SK-N-SH (cell line): ENCODE measurements around the gene KIF13A. TPM values are rescaled to one million over a fixed set of nuclear protein-coding genes. Genes with fewer than 3 reads are reported as not detected.

Source experiments
- CTCF ChIA-PET: fragments of 300-600, 350-600 bp; formaldehyde crosslinking; extraction: SDS; loops from one replicate; lab custom pipeline; 2021; lab: Yijun Ruan, JAX
- POLR2A ChIA-PET: fragments of 350-600 bp; sonication (Branson Sonifier 250); formaldehyde crosslinking; extraction: SDS; loops from one replicate; lab custom pipeline; 2020; ENCODE audit warnings: antibody characterized with exemption, inconsistent platforms; lab: Yijun Ruan, JAX
- DNase-seq: peaks from one replicate; pipeline ENCODE4 v3.0.0; 2012
- H2AFZ ChIP-seq: fragments of 200-600 bp; sonication (generic); 2 replicates; pipeline ENCODE4 v1.8.1; 2016; ENCODE audit warnings: antibody characterized with exemption, mild to moderate bottlenecking, low read depth
- H3F3A ChIP-seq: fragments of 200-600 bp; sonication (generic); replicated peaks from 2 replicates; pipeline ENCODE3; 2016; ENCODE audit warnings: antibody characterized with exemption, mild to moderate bottlenecking; ENCODE audit not compliant: insufficient read depth
- H3K27ac ChIP-seq, 2 experiments: fragments of 200-500 bp in 1 of 2; fragments of 200-600 bp in 1 of 2; sonication (Bioruptor generic) in 1 of 2; sonication (generic), shearing (Covaris generic) in 1 of 2; 2 replicates each; pipeline versions ENCODE4 v1.5.1 to v1.6.1; 2014 to 2016; ENCODE audit warnings: low read depth in 2 of 2, inconsistent platforms in 1 of 2, low read length in 1 of 2, mild to moderate bottlenecking in 1 of 2, mixed read lengths in 1 of 2
- H3K27me3 ChIP-seq: fragments of 200-600 bp; sonication (generic), shearing (Covaris generic); 2 replicates; pipeline ENCODE4 v1.6.1; 2016; ENCODE audit warnings: mixed run types; ENCODE audit not compliant: insufficient read depth
- H3K36me3 ChIP-seq, 2 experiments: fragments of 200-500 bp in 1 of 2; fragments of 200-600 bp in 1 of 2; sonication (Bioruptor generic) in 1 of 2; sonication (generic) in 1 of 2; replicated peaks in 1 of 2; 2 replicates each; pipeline versions ENCODE3 to v1.5.1; 2014 to 2016; ENCODE audit warnings: low read length in 1 of 2, mild to moderate bottlenecking in 1 of 2; ENCODE audit not compliant: insufficient read depth in 2 of 2, control insufficient read depth in 1 of 2
- H3K4me1 ChIP-seq, 2 experiments: fragments of 200-500 bp in 1 of 2; fragments of 200-600 bp in 1 of 2; sonication (Bioruptor generic) in 1 of 2; sonication (generic), shearing (Covaris generic) in 1 of 2; 2 replicates each; pipeline versions ENCODE4 v1.5.1 to v1.6.1; 2014 to 2016; ENCODE audit warnings: low read depth in 1 of 2, low read length in 1 of 2, mixed run types in 1 of 2; ENCODE audit not compliant: insufficient read depth in 2 of 2, control insufficient read depth in 1 of 2
- H3K4me2 ChIP-seq: fragments of 200-600 bp; sonication (generic), shearing (Covaris generic); 2 replicates; pipeline ENCODE4 v1.6.1; 2017; ENCODE audit warnings: mixed run types
- H3K4me3 ChIP-seq, 2 experiments: fragments of 200-500 bp in 1 of 2; fragments of 200-600 bp in 1 of 2; sonication (Bioruptor generic) in 1 of 2; sonication (generic), shearing (Covaris generic) in 1 of 2; 2 replicates each; pipeline versions ENCODE4 v1.5.1 to v1.8.1; 2014 to 2016; ENCODE audit warnings: low read depth in 2 of 2, inconsistent platforms in 1 of 2, low read length in 1 of 2, mild to moderate bottlenecking in 1 of 2, mixed read lengths in 1 of 2, moderate library complexity in 1 of 2
- H3K79me2 ChIP-seq: fragments of 200-600 bp; sonication (generic); 2 replicates; pipeline ENCODE4 v1.8.1; 2017; ENCODE audit warnings: mild to moderate bottlenecking; ENCODE audit not compliant: insufficient read depth
- H3K9ac ChIP-seq: fragments of 200-600 bp; sonication (generic); 2 replicates; pipeline ENCODE4 v1.6.1; 2017; ENCODE audit warnings: mixed run types
- H3K9me2 ChIP-seq: fragments of 200-600 bp; sonication (generic); 2 replicates; pipeline ENCODE4 v1.6.1; 2017; ENCODE audit warnings: mixed run types
- H3K9me3 ChIP-seq: fragments of 200-600 bp; sonication (generic); 2 replicates; pipeline ENCODE4 v1.6.1; 2017; ENCODE audit warnings: mixed run types, mild to moderate bottlenecking, moderate library complexity
- H4K20me1 ChIP-seq: fragments of 200-600 bp; sonication (generic); 2 replicates; pipeline ENCODE4 v1.6.1; 2017; ENCODE audit warnings: mild to moderate bottlenecking, mixed run types; ENCODE audit not compliant: insufficient read depth
- CHD2 ChIP-seq: fragments of 150-350 bp; IDR thresholded peaks from 2 replicates; pipeline ENCODE4 v1.6.1; 2018; ENCODE audit warnings: low read length; ENCODE audit not compliant: partially characterized antibody
- CTCF ChIP-seq: fragments of 200-600 bp; sonication (generic); IDR thresholded peaks from 2 replicates; pipeline ENCODE4 v1.6.1; 2017; ENCODE audit warnings: antibody characterized with exemption, mild to moderate bottlenecking, moderate library complexity
- EP300 ChIP-seq, 2 experiments: IDR thresholded peaks; 2 replicates each; pipeline versions ENCODE4 v1.4.0 to v1.6.1; 2012; ENCODE audit warnings: borderline replicate concordance in 1 of 2, low read depth in 1 of 2, low read length in 1 of 2
- EZH2phosphoT487 ChIP-seq: fragments of 200-600 bp; sonication (generic); IDR thresholded peaks from 2 replicates; pipeline ENCODE4 v1.6.1; 2017; ENCODE audit warnings: low read depth, mixed run types, mild to moderate bottlenecking, antibody characterized with exemption, moderate library complexity, borderline replicate concordance
- GABPA ChIP-seq: IDR thresholded peaks from 2 replicates; pipeline ENCODE4 v1.4.0; 2012; ENCODE audit warnings: low read depth, mild to moderate bottlenecking
- GATA2 ChIP-seq: sonication (generic); formaldehyde crosslinking; IDR thresholded peaks from 2 replicates; pipeline ENCODE4 v1.5.0; 2020; ENCODE audit warnings: mild to moderate bottlenecking, missing genetic modification reagents
- MAX ChIP-seq: IDR thresholded peaks from 2 replicates; pipeline ENCODE4 v1.4.0; 2012; ENCODE audit warnings: low read depth
- NFIC ChIP-seq: IDR thresholded peaks from 2 replicates; pipeline ENCODE4 v1.4.0; 2012; ENCODE audit warnings: borderline replicate concordance
- NRF1 ChIP-seq: IDR thresholded peaks from 2 replicates; pipeline ENCODE4 v1.6.1; 2012; ENCODE audit warnings: low read depth, mild to moderate bottlenecking, low read length
- SIN3A ChIP-seq: IDR thresholded peaks from 2 replicates; pipeline ENCODE4 v1.6.1; 2012; ENCODE audit warnings: low read depth, mild to moderate bottlenecking, low read length, moderate library complexity, borderline replicate concordance
- YY1 ChIP-seq: IDR thresholded peaks from 2 replicates; pipeline ENCODE4 v1.4.0; 2012; ENCODE audit warnings: low read depth, mild to moderate bottlenecking
- WGBS: methylation state at CpG from one replicate; pipeline ENCODE4 v1.1.6; 2017; ENCODE audit warnings: low lambda C conversion rate; 5-methylcytosine and 5-hydroxymethylcytosine counted together
- polyA plus RNA-seq, 3 experiments: library from polyadenylated mRNA; depleted of rRNA; stranded (reverse); fragments of >200 nt; gene quantifications; 2 replicates each; pipeline ENCODE4 v1.2.3, GENCODE V29; 2012
- TF ChIP-seq, protein P1 (sequence below): fragments of 150-350 bp; IDR thresholded peaks from 2 replicates; pipeline ENCODE4 v1.6.1; 2016; ENCODE audit warnings: mild to moderate bottlenecking, low read depth, low read length

Gene KIF13A
- polyA plus RNA-seq, 1 of the 3 experiments (the other 2 are of a cell fraction) = 18.2 TPM

GRCh38 chr6:17897681-17898080 is 89.8 kb downstream of the KIF13A start:
- H3K4me2 ChIP-seq = no peak overlapping the region
- DNase-seq = no peak
- peaks cover 33% of the 10 kb centered on the region for H3K9me3 ChIP-seq
- H3F3A ChIP-seq = peaks cover 4% of the 10 kb centered on the region
- H3K9ac ChIP-seq = no peak overlapping the region
- ChIA-PET POLR2A (no interaction called here), CTCF (no interaction called here)
- no peaks in the 10 kb centered on the region for H3K9me2 ChIP-seq
- H2AFZ ChIP-seq = no peak overlapping the region
- no peak overlapping the region for H3K27ac ChIP-seq
- WGBS = 77% methylated on average over 1 of the region's 1 CpG
- no peaks in the 10 kb centered on the region for H3K27me3 ChIP-seq
- no peaks in the 10 kb centered on the region for H4K20me1 ChIP-seq
- H3K79me2 ChIP-seq = peaks cover 36% of the 10 kb centered on the region; the same call in 1 of the 2 replicates
- no peak overlapping the region for H3K4me3 ChIP-seq
- H3K36me3 ChIP-seq = peaks cover 17 to 51% of the 10 kb centered on the region in 2 experiments
- TF ChIP-seq MAX (no peak), YY1 (no peak), CTCF (no peak), NFIC (no peak), CHD2 (no peak), EP300 (IDR thresholded peaks at IDR 0.05; ENCODE audit: borderline replicate concordance in 1 of 2, low read depth in 1 of 2, low read length in 1 of 2) (no peak), EZH2phosphoT487 (no peak), GABPA (no peak), NRF1 (no peak)
- H3K4me1 ChIP-seq = no peaks in the 10 kb centered on the region

GRCh38 chr6:17894905-17895304 is 92.5 kb downstream of the KIF13A start:
- Histone ChIP-seq H3K9me2 (no peaks in the 10 kb centered on the region), H3K79me2 (peaks cover 11% of the 10 kb centered on the region; the same call in 1 of the 2 replicates), H2AFZ (no peak overlapping the region), H3K36me3 (peaks cover 17 to 64% of the 10 kb centered on the region in 2 experiments), H3K4me1 (no peaks in the 10 kb centered on the region), H3K9ac (no peak overlapping the region), H3K4me2 (no peak overlapping the region), H3K9me3 (peaks cover 33% of the 10 kb centered on the region), H4K20me1 (no peaks in the 10 kb centered on the region), H3F3A (peaks cover 4% of the 10 kb centered on the region), H3K27ac (no peak overlapping the region), H3K4me3 (no peak overlapping the region), H3K27me3 (no peaks in the 10 kb centered on the region)
- ChIA-PET POLR2A (no interaction called here), CTCF (interaction anchor here (0.7 kb wide), 1 partner anchor 46 kb away, joined by 3 read pairs; no protein-coding TSS in a partner anchor)
- WGBS = 97% methylated on average over 1 of the region's 1 CpG
- no peak for DNase-seq
- TF ChIP-seq, protein P1, sequence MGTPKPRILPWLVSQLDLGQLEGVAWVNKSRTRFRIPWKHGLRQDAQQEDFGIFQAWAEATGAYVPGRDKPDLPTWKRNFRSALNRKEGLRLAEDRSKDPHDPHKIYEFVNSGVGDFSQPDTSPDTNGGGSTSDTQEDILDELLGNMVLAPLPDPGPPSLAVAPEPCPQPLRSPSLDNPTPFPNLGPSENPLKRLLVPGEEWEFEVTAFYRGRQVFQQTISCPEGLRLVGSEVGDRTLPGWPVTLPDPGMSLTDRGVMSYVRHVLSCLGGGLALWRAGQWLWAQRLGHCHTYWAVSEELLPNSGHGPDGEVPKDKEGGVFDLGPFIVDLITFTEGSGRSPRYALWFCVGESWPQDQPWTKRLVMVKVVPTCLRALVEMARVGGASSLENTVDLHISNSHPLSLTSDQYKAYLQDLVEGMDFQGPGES = no peak
- no peak for TF ChIP-seq SIN3A
- TF ChIP-seq GATA2 (CRISPR knock-in tag) = no peak
